BLaER1 (cell line): Measurements from ENCODE around the gene SLC39A1.
"Not testable (repeated sequence)": the region's sequence is repeated elsewhere in the genome, so short reads cannot be mapped to it uniquely, and the experiment has no call there.

Experiments
- H3K27ac ChIP-seq: shearing (Covaris generic); formaldehyde crosslinking; 2 replicates; pipeline ENCODE4 v1.8.1; 2022
- H3K27me3 ChIP-seq: shearing (Covaris generic); formaldehyde crosslinking; 2 replicates; pipeline ENCODE4 v1.8.1; 2022
- H3K36me3 ChIP-seq: shearing (Covaris generic); formaldehyde crosslinking; 2 replicates; pipeline ENCODE4 v1.8.1; 2022
- H3K4me1 ChIP-seq: shearing (Covaris generic); formaldehyde crosslinking; 2 replicates; pipeline ENCODE4 v1.8.1; 2022
- H3K4me2 ChIP-seq: shearing (Covaris generic); formaldehyde crosslinking; 2 replicates; pipeline ENCODE4 v1.8.1; 2022
- H3K4me3 ChIP-seq: shearing (Covaris generic); formaldehyde crosslinking; 2 replicates; pipeline ENCODE4 v1.8.1; 2022
- H3K9ac ChIP-seq: shearing (Covaris generic); formaldehyde crosslinking; 2 replicates; pipeline ENCODE4 v1.8.1; 2022
- H3K9me3 ChIP-seq: shearing (Covaris generic); formaldehyde crosslinking; 2 replicates; pipeline ENCODE4 v1.8.1; 2022
- H4K20me1 ChIP-seq: shearing (Covaris generic); formaldehyde crosslinking; 2 replicates; pipeline ENCODE4 v1.8.1; 2022
- Cebpa-rat ChIP-seq: shearing (Covaris generic); IDR thresholded peaks from 2 replicates; pipeline ENCODE4 v1.8.1; 2022

Gene SLC39A1

GRCh38 chr1:153990468-153991150 is 27.3 kb upstream of the SLC39A1 start, which contains the start of gene RPS27:
Gene RPS27 (plus strand): TSS chr1:153990762. CDS start chr1:153990797, 35 bp downstream.
- peak within 1 kb of the TSS; percentile 99 for H3K9ac ChIP-seq
- TF ChIP-seq Cebpa-rat, result 0 out of 2 replicates have a peak, but pooled peaks have one; percentile 23
- H3K4me1 ChIP-seq, result peaks cover 51% of the 10 kb centered on the region
- peaks cover 25% of the 10 kb centered on the region for H4K20me1 ChIP-seq
- H3K36me3 ChIP-seq, result peaks cover 40% of the 10 kb centered on the region
- peak within 1 kb of the TSS; percentile 85 for H3K4me3 ChIP-seq
- peak within 1 kb of the TSS; percentile 99 for H3K27ac ChIP-seq
- peak within 1 kb of the TSS; percentile 91 for H3K4me2 ChIP-seq
- H3K9me3 ChIP-seq, result no peaks in the 10 kb centered on the region
- H3K27me3 ChIP-seq, result no peaks in the 10 kb centered on the region

GRCh38 chr1:153987621-153988020 is 24.3 kb upstream of the SLC39A1 start:
- peak overlapping the region; percentile 54 for H3K9ac ChIP-seq
- H3K4me1 ChIP-seq, result peaks cover 55% of the 10 kb centered on the region
- TF ChIP-seq Cebpa-rat, result no peak

GRCh38 chr1:153985941-153986761 is 22.8 kb upstream of the SLC39A1 start, which contains the start of gene RAB13:
Gene RAB13 (minus strand): TSS chr1:153986339. CDS start chr1:153986236, 103 bp downstream.
- no peaks in the 10 kb centered on the region for H4K20me1 ChIP-seq
- peak within 1 kb of the TSS; percentile 73 for H3K9ac ChIP-seq
- H3K4me1 ChIP-seq, result peaks cover 42% of the 10 kb centered on the region
- H3K9me3 ChIP-seq, result no peaks in the 10 kb centered on the region
- H3K4me3 ChIP-seq, result peak within 1 kb of the TSS; percentile 66
- peak within 1 kb of the TSS; percentile 66 for H3K27ac ChIP-seq
- H3K36me3 ChIP-seq, result no peaks in the 10 kb centered on the region
- TF ChIP-seq Cebpa-rat, result no peak
- no peaks in the 10 kb centered on the region for H3K27me3 ChIP-seq
- peak within 1 kb of the TSS; percentile 96 for H3K4me2 ChIP-seq

More at GRCh38 chr1:153987621-153988020, 24.3 kb upstream of the SLC39A1 start:
- peak overlapping the region; percentile 66 for H3K4me3 ChIP-seq
- peak overlapping the region; percentile 66 for H3K27ac ChIP-seq
- H3K9me3 ChIP-seq, result no peaks in the 10 kb centered on the region
- H4K20me1 ChIP-seq, result peaks cover 14% of the 10 kb centered on the region
- peak overlapping the region; percentile 96 for H3K4me2 ChIP-seq
- H3K27me3 ChIP-seq, result no peaks in the 10 kb centered on the region
- peaks cover 10% of the 10 kb centered on the region for H3K36me3 ChIP-seq

- no peaks in the 10 kb centered on the region for H3K9me3 ChIP-seq
- H4K20me1 ChIP-seq, result no peaks in the 10 kb centered on the region
- TF ChIP-seq Cebpa-rat, result no peak
- H3K4me2 ChIP-seq, result peak overlapping the region; percentile 96
- H3K36me3 ChIP-seq, result no peaks in the 10 kb centered on the region
- peaks cover 42% of the 10 kb centered on the region for H3K4me1 ChIP-seq
- peak overlapping the region; percentile 73 for H3K9ac ChIP-seq
- H3K27ac ChIP-seq, result peak overlapping the region; percentile 30
- peak overlapping the region; percentile 66 for H3K4me3 ChIP-seq
- no peaks in the 10 kb centered on the region for H3K27me3 ChIP-seq
These were observed 22.1 kb upstream of the SLC39A1 start for GRCh38 chr1:153985341-153985912.

- Histone ChIP-seq H3K4me3 (no peak overlapping the region), H3K27ac (no peak overlapping the region), H3K27me3 (no peaks in the 10 kb centered on the region), H3K36me3 (no peaks in the 10 kb centered on the region), H3K4me1 (peaks cover 37% of the 10 kb centered on the region), H4K20me1 (no peaks in the 10 kb centered on the region), H3K4me2 (peak overlapping the region; percentile 96), H3K9me3 (no peaks in the 10 kb centered on the region), H3K9ac (no peak overlapping the region)
- TF ChIP-seq Cebpa-rat, result no peak
These were observed 21.0 kb upstream of the SLC39A1 start for GRCh38 chr1:153984123-153984894.

GRCh38 chr1:153981735-153982134 is 18.4 kb upstream of the SLC39A1 start:
- not testable (repeated sequence) for H3K9me3 ChIP-seq, H3K27me3 ChIP-seq, H3K9ac ChIP-seq, H3K36me3 ChIP-seq, H3K27ac ChIP-seq, H3K4me3 ChIP-seq, H4K20me1 ChIP-seq, H3K4me2 ChIP-seq
- peaks cover 35% of the 10 kb centered on the region for H3K4me1 ChIP-seq

GRCh38 chr1:153979091-153979490 is 15.8 kb upstream of the SLC39A1 start:
- Histone ChIP-seq H4K20me1 (peaks cover 15% of the 10 kb centered on the region; the same call in 1 of the 2 replicates), H3K4me1 (peaks cover 36% of the 10 kb centered on the region), H3K36me3 (peaks cover 21% of the 10 kb centered on the region), H3K4me2 (peak overlapping the region; percentile 97)
- not testable (repeated sequence) for H3K27ac ChIP-seq, H3K4me3 ChIP-seq, H3K9ac ChIP-seq, H3K27me3 ChIP-seq, H3K9me3 ChIP-seq

GRCh38 chr1:153978274-153978909 is 15.1 kb upstream of the SLC39A1 start:
- Histone ChIP-seq H3K4me2 (peak overlapping the region; percentile 97), H3K36me3 (peaks cover 28% of the 10 kb centered on the region), H3K9me3 (no peaks in the 10 kb centered on the region), H3K4me1 (peaks cover 36% of the 10 kb centered on the region), H3K27me3 (no peaks in the 10 kb centered on the region), H3K4me3 (peak overlapping the region; percentile 92), H3K9ac (peak overlapping the region; percentile 94), H4K20me1 (peaks cover 15% of the 10 kb centered on the region; the same call in 1 of the 2 replicates), H3K27ac (peak overlapping the region; percentile 91)
- TF ChIP-seq Cebpa-rat, result no peak
